Measurements from ENCODE around the gene NEIL3.
A peak's percentile ranks its signal among the peaks of the same experiment; 100 is the strongest.

NEIL3 gene

DNA sequence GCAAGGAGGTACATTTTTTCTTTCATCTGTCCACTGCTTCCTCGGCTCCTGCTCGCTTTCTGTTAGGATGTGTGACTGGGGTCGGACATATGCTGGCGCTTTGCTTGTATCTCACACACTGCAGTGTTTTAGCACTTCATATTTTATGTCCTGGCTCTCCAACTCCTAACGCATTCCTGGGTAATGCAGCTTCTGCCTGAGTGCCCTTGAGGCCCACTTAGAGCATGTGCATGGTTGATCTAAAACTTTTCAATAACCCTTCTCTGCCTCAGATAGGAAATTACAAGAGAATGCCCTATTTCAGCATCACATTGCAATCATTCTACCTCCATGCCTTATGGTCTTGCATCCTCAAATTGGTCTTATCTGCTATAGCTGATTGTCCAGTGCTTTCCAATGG lies 65.3 kb downstream of the NEIL3 start:
- no peaks in the 10 kb centered on the region for H3K36me3 Mint-ChIP-seq (ENCODE audit: low read depth)
- H3K27me3 Mint-ChIP-seq = no peaks in the 10 kb centered on the region
- H3K9me3 Mint-ChIP-seq = no peaks in the 10 kb centered on the region
- H3K4me3 Mint-ChIP-seq = no peak overlapping the region
- no peak overlapping the region for H3K27ac Mint-ChIP-seq
- H3K4me1 Mint-ChIP-seq (ENCODE audit: low read depth) = no peaks in the 10 kb centered on the region

DNA sequence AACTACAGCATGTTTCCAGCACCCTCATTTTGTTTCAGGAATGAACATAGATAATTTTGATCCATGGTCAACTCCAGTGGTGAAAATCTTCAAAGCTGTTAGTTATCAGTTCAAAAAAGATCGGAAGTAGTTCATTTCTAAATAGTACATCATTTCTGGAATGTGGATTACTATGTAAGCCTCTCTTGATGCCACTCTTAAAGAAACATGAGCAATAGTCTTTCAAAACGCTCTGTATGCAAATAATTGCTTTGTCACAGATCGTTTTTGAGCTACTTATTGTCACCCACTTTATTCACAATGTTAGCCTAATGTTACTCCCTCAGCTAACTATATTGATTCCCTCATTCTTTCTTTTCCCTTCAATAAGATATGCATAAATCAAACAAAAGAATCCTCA lies 65.7 kb downstream of the NEIL3 start:
- H3K4me1 Mint-ChIP-seq (ENCODE audit: low read depth) = no peaks in the 10 kb centered on the region
- no peaks in the 10 kb centered on the region for H3K36me3 Mint-ChIP-seq (ENCODE audit: low read depth)
- no peaks in the 10 kb centered on the region for H3K27me3 Mint-ChIP-seq
- H3K9me3 Mint-ChIP-seq = no peaks in the 10 kb centered on the region
- no peak overlapping the region for H3K4me3 Mint-ChIP-seq
- H3K27ac Mint-ChIP-seq = no peak overlapping the region

DNA sequence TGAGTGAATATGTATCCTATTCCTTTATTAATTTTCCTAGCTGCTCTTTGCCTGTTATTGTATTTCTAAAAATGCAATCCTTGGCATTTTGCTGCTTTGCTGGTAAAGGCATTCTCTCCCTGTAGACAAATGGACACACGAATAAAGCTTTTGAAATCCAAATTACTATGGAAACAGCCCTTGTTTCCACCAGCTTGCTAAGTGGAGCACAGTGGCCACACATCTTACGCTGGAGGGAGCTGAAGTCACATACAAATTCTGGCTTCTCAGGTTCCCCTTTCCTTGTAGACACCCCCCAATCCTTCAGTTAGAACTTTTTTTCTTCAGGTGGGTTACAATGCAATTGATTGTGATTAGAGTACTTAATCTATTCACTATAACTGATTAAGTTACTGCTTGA lies 66.3 kb downstream of the NEIL3 start:
- Mint-ChIP-seq H3K9me3 (no peaks in the 10 kb centered on the region), H3K27ac (no peak overlapping the region), H3K36me3 (ENCODE audit: low read depth) (no peaks in the 10 kb centered on the region), H3K4me3 (no peak overlapping the region), H3K4me1 (ENCODE audit: low read depth) (no peaks in the 10 kb centered on the region), H3K27me3 (no peaks in the 10 kb centered on the region)

DNA sequence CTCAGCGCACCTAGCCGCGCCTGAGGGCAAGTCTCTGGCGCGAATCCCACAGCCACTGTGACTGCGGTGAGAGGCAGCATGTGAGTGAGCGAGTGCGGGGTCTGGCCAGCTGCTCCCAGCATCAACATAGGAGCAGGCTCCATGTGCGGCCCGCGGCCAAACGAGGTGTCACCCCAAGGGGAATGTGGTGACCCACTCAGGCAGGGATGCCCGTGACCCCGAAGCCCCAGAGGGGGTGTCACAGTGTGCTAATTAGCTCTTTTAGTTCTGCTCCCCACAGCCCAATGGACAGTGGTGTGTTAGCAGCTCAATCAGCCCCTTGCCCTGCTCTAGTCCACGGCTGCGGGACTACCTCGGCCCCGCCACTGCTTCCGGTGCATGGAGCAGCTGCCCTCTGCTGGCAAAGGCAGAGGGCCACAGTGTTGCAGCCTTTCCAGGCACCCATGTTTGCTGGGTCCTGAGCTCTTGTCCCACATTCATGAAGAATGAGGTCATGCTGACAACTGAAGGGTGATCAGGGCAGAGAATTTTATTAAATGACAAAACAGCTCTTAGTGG lies 71.1 kb downstream of the NEIL3 start:
- H3K4me3 Mint-ChIP-seq = no peak overlapping the region
- H3K9me3 Mint-ChIP-seq = no peaks in the 10 kb centered on the region
- H3K4me1 Mint-ChIP-seq (ENCODE audit: low read depth) = no peaks in the 10 kb centered on the region
- no peak overlapping the region for H3K27ac Mint-ChIP-seq
- H3K27me3 Mint-ChIP-seq = no peaks in the 10 kb centered on the region
- H3K36me3 Mint-ChIP-seq (ENCODE audit: low read depth) = no peaks in the 10 kb centered on the region

DNA sequence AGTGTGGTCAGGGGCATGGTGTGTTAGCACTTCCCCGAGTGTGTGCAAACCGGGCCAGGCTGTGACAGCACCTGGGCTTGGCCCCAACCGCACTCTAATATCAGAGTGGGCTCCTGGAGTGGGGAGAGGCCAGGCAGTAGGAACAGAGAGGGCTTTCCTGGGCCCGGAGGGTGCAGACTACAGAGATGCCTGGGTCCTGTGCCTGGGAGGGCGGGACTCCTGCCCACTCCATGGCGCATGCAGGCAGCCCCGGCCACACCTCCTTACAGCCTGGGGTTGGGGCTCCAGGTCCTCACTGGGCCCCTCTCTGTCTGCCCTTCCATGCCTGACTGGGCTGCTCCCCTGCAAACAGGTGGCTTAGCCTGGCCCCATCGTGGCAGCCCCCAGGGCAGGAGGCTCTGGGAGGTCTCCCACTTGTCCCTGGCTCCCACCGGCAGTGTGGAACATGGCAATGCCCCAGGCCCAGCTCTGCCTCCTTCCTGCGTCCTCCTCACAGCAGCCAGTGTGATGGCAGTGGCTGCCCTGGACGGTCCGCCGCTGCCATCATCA lies 72.2 kb downstream of the NEIL3 start:
- no peaks in the 10 kb centered on the region for H3K27me3 Mint-ChIP-seq
- peaks cover 5% of the 10 kb centered on the region for H3K4me1 Mint-ChIP-seq (ENCODE audit: low read depth)
- H3K4me3 Mint-ChIP-seq = no peak overlapping the region
- no peaks in the 10 kb centered on the region for H3K9me3 Mint-ChIP-seq
- H3K36me3 Mint-ChIP-seq (ENCODE audit: low read depth) = no peaks in the 10 kb centered on the region
- H3K27ac Mint-ChIP-seq = no peak overlapping the region

DNA sequence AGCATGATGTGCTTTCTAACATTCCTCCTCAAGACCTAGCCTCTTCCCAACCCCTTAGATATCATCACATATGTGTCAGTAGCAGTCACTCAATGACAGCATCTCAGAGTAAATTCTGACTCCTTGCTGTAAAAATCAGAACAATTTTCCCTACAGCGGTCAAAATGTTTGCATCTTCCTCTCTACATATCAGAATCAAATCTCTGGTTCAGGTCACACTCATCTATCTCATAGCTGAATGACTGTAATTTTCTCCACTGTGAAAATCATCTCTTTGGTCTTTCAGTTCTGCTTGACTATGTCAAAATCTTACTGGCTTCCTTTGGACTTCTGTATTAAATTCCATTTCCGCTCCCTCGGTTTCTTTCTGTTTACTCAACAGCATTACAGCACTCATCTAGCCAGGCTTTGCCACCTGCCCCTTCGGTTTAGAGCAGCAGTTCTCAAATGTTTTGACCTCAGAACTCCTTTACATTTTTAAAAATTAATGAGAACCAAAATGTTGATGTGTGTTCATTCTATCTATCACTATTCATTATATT lies 75.3 kb downstream of the NEIL3 start:
- no peak overlapping the region for H3K4me3 Mint-ChIP-seq
- no peaks in the 10 kb centered on the region for H3K9me3 Mint-ChIP-seq
- H3K27ac Mint-ChIP-seq = no peak overlapping the region
- H3K27me3 Mint-ChIP-seq = no peaks in the 10 kb centered on the region
- H3K36me3 Mint-ChIP-seq (ENCODE audit: low read depth) = no peaks in the 10 kb centered on the region
- peaks cover 5% of the 10 kb centered on the region for H3K4me1 Mint-ChIP-seq (ENCODE audit: low read depth)

DNA sequence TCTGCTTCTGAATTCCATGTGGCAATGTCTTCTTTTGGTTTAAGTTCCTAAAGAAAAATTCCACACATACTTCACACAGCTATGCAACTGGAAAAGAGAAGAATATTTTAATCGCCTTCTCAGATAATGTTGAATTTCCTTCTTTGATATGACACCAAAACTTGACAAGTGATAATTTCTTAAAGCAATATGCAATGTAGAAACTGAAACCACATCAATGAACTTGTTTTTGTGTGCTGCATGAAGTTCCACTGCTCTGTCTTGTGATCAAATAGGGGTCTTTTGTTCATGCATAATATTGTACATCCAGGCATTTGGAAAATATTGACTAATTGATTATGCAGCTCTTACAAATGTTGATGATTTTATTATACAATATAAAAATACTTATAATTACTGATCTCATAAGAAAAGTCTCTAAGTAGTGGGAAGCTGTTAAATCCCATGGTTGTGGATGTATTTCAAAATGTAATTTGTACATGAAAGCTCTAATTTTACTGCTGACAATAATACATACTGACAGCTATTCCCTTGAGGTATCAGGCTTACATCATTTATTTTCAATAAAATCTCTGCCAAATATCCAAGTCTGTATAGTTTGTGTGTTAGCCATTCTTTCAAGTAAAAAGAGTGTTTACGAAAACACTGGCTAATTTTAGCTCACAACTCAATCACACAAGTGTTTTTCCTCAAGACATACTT lies 76.1 kb downstream of the NEIL3 start:
- no peak overlapping the region for H3K4me3 Mint-ChIP-seq
- no peaks in the 10 kb centered on the region for H3K9me3 Mint-ChIP-seq
- H3K36me3 Mint-ChIP-seq (ENCODE audit: low read depth) = no peaks in the 10 kb centered on the region
- H3K27ac Mint-ChIP-seq = no peak overlapping the region
- peaks cover 5% of the 10 kb centered on the region for H3K4me1 Mint-ChIP-seq (ENCODE audit: low read depth)
- no peaks in the 10 kb centered on the region for H3K27me3 Mint-ChIP-seq

DNA sequence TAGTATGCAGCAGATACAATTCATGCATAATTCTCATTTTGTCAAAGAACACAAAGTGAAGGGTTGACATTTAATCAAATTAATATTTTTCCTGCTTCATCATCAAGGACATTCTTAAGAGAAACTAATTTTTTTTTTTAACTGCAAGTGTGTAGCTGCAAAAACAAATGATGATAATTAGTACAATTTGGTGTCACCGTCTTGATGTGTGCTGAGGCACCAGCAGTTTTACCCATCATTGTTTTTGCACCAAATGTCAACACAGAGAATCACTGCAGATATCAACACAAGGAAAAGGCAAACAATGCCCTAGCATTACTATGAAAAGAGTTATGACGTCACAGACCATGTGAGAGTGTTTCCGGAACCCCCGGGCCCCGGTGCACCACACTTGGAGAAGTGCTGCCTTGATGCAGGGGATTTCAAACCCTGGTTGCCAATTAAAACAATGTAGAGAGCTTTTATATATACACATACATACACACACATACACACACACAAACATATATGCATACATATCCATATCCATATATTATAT lies 76.7 kb downstream of the NEIL3 start:
- Mint-ChIP-seq H3K36me3 (ENCODE audit: low read depth) (no peaks in the 10 kb centered on the region), H3K4me3 (no peak overlapping the region), H3K27me3 (peaks cover 3% of the 10 kb centered on the region), H3K9me3 (no peaks in the 10 kb centered on the region), H3K27ac (no peak overlapping the region), H3K4me1 (ENCODE audit: low read depth) (peaks cover 9% of the 10 kb centered on the region)

DNA sequence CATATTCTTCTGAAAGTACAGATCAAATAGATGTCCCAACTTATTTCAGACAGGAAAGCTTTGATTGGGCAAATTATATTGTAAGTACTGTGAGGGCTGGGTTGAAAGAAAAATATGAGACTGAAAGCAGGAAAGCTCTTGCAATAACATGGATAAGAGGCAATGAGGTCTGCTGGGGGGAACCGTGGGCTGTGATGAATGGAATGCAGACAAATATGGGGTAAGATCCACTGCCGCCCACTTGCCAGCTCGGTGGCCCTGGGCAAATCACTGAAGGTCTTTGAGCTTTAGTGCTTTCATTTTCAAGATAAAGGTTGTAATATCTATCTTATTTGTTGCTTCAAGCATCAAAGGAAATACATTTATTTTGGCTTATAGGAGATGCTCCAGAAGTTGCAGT lies 81.6 kb downstream of the NEIL3 start:
- Mint-ChIP-seq H3K27ac (no peak overlapping the region), H3K4me3 (no peak overlapping the region), H3K9me3 (no peaks in the 10 kb centered on the region)

DNA sequence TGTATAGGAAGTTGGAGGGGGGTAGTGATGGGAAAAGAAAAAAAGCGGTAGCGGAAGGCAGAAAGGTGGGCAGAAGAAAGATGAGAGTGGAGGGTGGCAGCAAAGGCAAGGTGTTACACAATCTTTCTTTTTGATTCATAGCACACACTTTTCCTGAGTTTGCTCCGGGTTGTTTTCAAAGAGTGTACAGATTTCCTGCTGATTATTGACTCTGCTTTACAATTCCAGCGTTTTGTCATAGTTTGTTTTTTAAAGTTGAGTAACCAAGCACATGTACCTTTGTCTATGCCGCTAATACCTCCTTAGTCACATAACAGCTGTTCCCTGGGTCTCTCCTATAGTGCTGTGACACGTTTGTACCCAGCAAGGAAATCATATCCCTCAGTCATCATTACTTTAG lies 82.3 kb downstream of the NEIL3 start:
- Mint-ChIP-seq H3K4me3 (no peak overlapping the region), H3K27me3 (peaks cover 3% of the 10 kb centered on the region), H3K9me3 (no peaks in the 10 kb centered on the region), H3K27ac (no peak overlapping the region), H3K36me3 (ENCODE audit: low read depth) (no peaks in the 10 kb centered on the region), H3K4me1 (ENCODE audit: low read depth) (peaks cover 23% of the 10 kb centered on the region)

More for the DNA sequence above, 81.6 kb downstream of the NEIL3 start:
- peaks cover 24% of the 10 kb centered on the region for H3K4me1 Mint-ChIP-seq (ENCODE audit: low read depth)
- peaks cover 3% of the 10 kb centered on the region for H3K27me3 Mint-ChIP-seq
- H3K36me3 Mint-ChIP-seq (ENCODE audit: low read depth) = no peaks in the 10 kb centered on the region

DNA sequence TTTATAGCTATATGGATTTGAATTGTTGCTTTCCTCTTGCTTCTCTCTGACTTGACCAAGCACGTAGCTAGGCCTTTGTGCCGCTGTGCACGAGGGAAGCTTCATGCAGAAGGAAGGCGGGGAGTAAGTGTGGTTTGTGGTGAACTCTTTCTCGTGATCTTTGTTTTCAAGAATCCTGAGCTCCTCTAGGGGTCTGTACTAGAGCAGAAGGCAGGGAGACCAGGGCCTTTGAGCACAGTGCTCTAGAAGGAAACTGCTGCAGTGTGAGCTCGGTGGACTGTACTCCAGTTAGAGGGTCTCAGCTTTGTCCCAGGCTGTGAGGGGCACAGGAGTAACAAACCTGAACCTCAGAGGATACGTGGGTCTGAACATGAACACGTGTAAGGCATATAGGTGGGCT lies 83.6 kb downstream of the NEIL3 start:
- Mint-ChIP-seq H3K4me3 (no peak overlapping the region), H3K27ac (no peak overlapping the region), H3K4me1 (ENCODE audit: low read depth) (peaks cover 23% of the 10 kb centered on the region), H3K36me3 (ENCODE audit: low read depth) (no peaks in the 10 kb centered on the region), H3K27me3 (peaks cover 3% of the 10 kb centered on the region), H3K9me3 (no peaks in the 10 kb centered on the region)

DNA sequence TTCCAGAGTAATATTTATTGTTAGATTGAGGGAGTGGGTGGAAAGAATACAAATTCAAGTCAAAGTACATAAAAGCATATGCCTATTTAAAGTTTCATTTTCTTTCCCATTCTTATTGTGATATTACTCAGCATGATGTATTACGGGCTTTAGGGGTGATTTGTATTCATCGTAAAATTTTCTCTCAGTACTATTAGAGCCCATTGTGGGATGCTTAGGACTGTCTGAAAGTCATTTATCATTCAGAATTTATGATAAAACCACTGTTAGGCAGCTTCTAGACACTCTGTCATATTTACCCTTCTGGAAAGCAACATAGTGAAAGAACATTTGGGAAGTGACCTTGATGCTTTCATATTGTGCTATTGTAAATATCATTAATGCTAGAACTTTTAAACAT lies 86.7 kb downstream of the NEIL3 start:
- Mint-ChIP-seq H3K36me3 (ENCODE audit: low read depth) (no peaks in the 10 kb centered on the region), H3K4me3 (no peak overlapping the region), H3K27ac (no peak overlapping the region), H3K9me3 (no peaks in the 10 kb centered on the region), H3K27me3 (peaks cover under 1% of the 10 kb centered on the region), H3K4me1 (ENCODE audit: low read depth) (peaks cover 34% of the 10 kb centered on the region)

DNA sequence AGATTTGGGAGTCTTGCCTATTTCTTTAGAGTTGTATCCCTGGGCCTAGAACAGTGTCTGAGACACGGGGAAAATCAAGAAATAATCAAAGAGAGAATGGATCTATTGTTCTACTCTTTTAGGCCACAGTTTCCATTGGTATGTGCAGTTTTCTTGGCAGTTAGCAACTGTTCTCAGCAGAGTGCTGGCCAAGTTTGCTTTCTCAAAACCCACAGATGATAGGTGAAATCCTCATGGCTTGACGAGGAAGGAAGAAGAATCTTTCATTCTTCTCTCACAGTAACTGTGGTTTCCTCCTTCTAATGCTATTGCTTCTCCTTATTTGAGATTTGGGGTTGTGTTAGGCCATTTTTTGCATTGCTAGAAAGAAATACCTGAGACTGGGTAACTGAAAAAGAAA lies 90.4 kb downstream of the NEIL3 start:
- no peaks in the 10 kb centered on the region for H3K27me3 Mint-ChIP-seq
- no peak overlapping the region for H3K4me3 Mint-ChIP-seq
- H3K4me1 Mint-ChIP-seq (ENCODE audit: low read depth) = peaks cover 36% of the 10 kb centered on the region
- H3K27ac Mint-ChIP-seq = no peak overlapping the region
- H3K9me3 Mint-ChIP-seq = no peaks in the 10 kb centered on the region
- no peaks in the 10 kb centered on the region for H3K36me3 Mint-ChIP-seq (ENCODE audit: low read depth)

DNA sequence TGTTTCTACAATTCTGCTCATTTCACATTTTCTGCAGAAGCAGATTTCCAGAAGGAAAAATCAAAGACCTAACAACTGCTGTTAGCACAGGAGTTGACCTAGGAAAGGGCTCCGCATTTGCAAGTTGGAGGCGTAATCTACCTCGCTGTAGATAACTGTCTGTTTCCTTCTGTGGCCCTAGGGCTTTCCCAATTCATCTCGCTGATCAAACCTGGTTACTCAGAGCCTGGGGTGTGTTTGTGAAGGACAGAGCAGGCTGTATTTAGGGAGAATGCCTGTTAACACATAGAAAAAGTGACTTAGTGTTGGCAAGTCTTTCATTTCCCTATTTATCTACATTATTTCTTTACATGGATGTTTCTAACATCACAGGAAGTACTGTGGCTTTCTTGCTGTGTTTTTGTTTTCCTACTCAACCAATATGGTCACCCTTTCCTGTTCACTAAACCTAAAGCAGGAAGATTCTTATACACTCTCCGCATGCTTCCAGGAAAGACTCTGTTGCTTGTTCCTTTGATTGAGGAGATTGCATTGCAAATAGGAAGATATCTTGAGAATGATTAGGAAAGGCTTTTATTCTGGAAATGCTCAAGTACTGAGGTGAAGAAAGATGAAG lies 92.1 kb downstream of the NEIL3 start:
- no peak overlapping the region for H3K4me3 Mint-ChIP-seq
- H3K9me3 Mint-ChIP-seq = no peaks in the 10 kb centered on the region
- peaks cover 36% of the 10 kb centered on the region for H3K4me1 Mint-ChIP-seq (ENCODE audit: low read depth)
- peak overlapping the region; percentile 21 for H3K27ac Mint-ChIP-seq
- no peaks in the 10 kb centered on the region for H3K36me3 Mint-ChIP-seq (ENCODE audit: low read depth)
- no peaks in the 10 kb centered on the region for H3K27me3 Mint-ChIP-seq

DNA sequence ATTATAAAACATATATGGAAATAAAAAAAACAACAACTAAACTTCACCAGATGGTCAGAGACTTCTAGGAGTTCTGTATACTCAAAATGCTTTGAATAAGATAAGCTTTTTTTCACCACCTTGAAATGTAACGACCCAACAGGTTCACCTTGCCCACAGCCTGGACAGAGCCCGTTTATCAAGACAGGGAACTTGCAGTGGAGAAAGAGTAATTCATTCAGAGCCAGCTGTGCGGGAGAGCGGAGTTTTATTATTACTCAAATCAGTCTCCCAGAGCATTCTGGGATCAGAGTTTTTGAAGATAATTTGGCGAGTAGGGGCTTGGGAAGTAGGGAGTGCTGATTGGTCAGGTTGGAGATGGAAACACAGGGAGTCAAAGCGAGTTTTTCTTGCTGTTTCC lies 94.1 kb downstream of the NEIL3 start:
- Mint-ChIP-seq H3K4me1 (ENCODE audit: low read depth) (peaks cover 36% of the 10 kb centered on the region), H3K9me3 (peaks cover 4% of the 10 kb centered on the region), H3K27me3 (no peaks in the 10 kb centered on the region), H3K36me3 (ENCODE audit: low read depth) (no peaks in the 10 kb centered on the region), H3K4me3 (no peak overlapping the region), H3K27ac (no peak overlapping the region)
